ENCODE data around the gene LYPLAL1.

DNA sequence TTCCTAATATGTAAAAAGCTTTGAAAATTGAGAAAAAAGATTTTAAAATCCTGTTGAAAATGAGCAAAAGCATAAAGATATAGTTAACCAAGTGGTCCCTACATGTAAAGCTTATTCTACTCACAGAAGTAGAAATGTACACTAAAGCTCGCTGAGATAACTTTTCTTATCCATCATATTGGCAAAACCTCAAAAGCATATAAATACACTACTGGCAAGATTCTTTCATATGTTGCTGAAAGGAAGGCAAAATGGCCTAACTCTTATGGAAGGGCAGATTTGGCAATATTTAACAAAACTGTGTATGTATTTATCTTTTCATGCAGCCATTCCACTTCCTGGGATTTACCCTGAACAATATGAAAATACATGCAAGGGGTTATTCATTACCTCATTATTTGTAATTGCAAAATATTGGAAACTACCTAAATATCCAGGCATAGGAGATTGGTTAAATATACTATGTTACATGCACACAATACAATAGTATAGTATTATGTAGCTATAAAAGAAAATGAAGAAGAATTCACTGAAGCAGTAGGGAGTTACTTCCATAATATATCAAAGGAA lies 43.2 kb upstream of the LYPLAL1 start:
- no peak for TF ChIP-seq CTCF (IDR thresholded peaks at IDR 0.05; ENCODE audit: low read length)
- TF ChIP-seq EZH2 (IDR thresholded peaks at IDR 0.05; ENCODE audit: borderline replicate concordance, low read length), result no peak

Data from OCI-LY1 (cell line).